ENCODE results near the gene DBT. TPM values are rescaled to one million over a fixed set of nuclear protein-coding genes. Genes with fewer than 3 reads are reported as not detected.

Gene DBT
- total and polyA plus RNA-seq, 10 of the 15 experiments (the other 5 are each of a cell fraction or from before 2014, with no cell fraction given), result 2.1 to 15.9 (median 6.9) TPM

DNA sequence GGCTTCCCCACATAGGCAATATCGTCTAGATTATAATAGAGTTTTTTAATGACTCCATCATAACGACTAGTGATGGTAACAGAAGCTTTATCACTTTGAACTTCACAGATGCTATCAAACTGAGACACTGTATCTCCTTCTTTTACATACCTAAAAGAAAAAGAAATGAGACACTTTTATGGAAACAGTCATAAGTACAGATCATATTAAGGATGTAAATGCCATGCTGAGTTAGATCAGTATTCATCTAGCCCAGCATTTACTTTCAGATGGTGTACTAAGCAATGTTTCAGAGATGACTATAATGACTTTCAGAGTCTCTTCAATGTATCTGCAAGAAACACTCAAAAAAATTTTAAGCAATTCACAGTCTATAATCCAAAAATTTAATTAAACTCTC lies 18.9 kb downstream of the DBT start (continued):
- TF ChIP-seq, protein P1, sequence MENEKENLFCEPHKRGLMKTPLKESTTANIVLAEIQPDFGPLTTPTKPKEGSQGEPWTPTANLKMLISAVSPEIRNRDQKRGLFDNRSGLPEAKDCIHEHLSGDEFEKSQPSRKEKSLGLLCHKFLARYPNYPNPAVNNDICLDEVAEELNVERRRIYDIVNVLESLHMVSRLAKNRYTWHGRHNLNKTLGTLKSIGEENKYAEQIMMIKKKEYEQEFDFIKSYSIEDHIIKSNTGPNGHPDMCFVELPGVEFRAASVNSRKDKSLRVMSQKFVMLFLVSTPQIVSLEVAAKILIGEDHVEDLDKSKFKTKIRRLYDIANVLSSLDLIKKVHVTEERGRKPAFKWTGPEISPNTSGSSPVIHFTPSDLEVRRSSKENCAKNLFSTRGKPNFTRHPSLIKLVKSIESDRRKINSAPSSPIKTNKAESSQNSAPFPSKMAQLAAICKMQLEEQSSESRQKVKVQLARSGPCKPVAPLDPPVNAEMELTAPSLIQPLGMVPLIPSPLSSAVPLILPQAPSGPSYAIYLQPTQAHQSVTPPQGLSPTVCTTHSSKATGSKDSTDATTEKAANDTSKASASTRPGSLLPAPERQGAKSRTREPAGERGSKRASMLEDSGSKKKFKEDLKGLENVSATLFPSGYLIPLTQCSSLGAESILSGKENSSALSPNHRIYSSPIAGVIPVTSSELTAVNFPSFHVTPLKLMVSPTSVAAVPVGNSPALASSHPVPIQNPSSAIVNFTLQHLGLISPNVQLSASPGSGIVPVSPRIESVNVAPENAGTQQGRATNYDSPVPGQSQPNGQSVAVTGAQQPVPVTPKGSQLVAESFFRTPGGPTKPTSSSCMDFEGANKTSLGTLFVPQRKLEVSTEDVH (IDR thresholded peaks at IDR 0.05; ENCODE audit: low read depth, partially characterized antibody), result no peak
- TF ChIP-seq, protein P2, sequence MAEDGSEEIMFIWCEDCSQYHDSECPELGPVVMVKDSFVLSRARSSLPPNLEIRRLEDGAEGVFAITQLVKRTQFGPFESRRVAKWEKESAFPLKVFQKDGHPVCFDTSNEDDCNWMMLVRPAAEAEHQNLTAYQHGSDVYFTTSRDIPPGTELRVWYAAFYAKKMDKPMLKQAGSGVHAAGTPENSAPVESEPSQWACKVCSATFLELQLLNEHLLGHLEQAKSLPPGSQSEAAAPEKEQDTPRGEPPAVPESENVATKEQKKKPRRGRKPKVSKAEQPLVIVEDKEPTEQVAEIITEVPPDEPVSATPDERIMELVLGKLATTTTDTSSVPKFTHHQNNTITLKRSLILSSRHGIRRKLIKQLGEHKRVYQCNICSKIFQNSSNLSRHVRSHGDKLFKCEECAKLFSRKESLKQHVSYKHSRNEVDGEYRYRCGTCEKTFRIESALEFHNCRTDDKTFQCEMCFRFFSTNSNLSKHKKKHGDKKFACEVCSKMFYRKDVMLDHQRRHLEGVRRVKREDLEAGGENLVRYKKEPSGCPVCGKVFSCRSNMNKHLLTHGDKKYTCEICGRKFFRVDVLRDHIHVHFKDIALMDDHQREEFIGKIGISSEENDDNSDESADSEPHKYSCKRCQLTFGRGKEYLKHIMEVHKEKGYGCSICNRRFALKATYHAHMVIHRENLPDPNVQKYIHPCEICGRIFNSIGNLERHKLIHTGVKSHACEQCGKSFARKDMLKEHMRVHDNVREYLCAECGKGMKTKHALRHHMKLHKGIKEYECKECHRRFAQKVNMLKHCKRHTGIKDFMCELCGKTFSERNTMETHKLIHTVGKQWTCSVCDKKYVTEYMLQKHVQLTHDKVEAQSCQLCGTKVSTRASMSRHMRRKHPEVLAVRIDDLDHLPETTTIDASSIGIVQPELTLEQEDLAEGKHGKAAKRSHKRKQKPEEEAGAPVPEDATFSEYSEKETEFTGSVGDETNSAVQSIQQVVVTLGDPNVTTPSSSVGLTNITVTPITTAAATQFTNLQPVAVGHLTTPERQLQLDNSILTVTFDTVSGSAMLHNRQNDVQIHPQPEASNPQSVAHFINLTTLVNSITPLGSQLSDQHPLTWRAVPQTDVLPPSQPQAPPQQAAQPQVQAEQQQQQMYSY (CRISPR knock-in tag; IDR thresholded peaks at IDR 0.05), result no peak
- TF ChIP-seq JUNB (IDR thresholded peaks at IDR 0.05) (peak; percentile 16; the same call in 1 of the 2 replicates), MTA3 (IDR thresholded peaks at IDR 0.05; ENCODE audit: borderline replicate concordance, low read length) (no peak), TCF7 (IDR thresholded peaks at IDR 0.05; ENCODE audit: borderline replicate concordance) (0 out of 2 replicates have a peak, but pooled peaks have one; percentile 1), PML (IDR thresholded peaks at IDR 0.05; ENCODE audit: low read length) (no peak), HCFC1 (IDR thresholded peaks at IDR 0.05; ENCODE audit: low read length) (no peak)
- TF ChIP-seq, protein P3, sequence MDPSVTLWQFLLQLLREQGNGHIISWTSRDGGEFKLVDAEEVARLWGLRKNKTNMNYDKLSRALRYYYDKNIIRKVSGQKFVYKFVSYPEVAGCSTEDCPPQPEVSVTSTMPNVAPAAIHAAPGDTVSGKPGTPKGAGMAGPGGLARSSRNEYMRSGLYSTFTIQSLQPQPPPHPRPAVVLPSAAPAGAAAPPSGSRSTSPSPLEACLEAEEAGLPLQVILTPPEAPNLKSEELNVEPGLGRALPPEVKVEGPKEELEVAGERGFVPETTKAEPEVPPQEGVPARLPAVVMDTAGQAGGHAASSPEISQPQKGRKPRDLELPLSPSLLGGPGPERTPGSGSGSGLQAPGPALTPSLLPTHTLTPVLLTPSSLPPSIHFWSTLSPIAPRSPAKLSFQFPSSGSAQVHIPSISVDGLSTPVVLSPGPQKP (IDR thresholded peaks at IDR 0.05; ENCODE audit: low read depth, low read length), result no peak
